ENCODE measurements around the gene FBXW12.

DNA sequence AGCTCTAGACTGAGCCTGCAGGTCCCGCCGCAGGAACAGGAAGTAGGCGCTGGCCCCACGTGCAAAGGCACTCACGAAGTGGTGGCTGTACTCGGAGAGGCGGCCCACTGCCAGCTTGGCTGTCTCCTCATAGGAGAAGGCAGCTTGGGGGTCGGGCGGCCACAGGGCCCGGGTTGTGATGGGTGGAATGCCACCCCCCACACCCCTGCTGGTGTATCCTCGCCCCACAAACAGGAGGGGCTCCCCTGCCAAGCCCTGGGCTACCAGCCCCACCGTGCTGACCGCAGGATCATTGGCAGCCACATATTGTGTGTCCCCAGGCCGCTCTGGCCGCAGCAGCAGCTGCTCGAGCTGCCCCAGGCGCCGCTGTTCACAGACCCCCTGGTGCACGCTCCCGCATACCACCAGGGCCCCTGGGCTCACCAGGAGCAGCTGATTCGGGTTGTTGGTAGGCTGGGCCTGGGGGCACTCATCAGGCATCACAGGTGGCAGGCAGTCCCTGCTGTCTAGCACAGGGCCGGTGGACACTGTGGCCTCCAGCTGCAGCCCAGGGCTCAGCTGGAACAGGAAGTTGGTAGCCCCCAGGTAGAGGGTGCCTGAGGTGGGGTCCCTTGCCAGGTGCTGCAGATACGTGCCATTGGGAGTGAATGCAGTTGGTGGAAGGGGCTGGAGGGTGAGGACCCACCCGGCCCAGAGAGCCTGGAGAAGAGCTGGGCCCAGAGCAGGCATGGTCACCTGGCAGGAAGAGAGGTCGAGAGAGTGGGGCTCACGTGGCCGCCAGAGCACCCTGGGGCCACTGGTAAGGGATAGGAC, 52.1 kb downstream of the FBXW12 start:
- TF ChIP-seq, protein P1, sequence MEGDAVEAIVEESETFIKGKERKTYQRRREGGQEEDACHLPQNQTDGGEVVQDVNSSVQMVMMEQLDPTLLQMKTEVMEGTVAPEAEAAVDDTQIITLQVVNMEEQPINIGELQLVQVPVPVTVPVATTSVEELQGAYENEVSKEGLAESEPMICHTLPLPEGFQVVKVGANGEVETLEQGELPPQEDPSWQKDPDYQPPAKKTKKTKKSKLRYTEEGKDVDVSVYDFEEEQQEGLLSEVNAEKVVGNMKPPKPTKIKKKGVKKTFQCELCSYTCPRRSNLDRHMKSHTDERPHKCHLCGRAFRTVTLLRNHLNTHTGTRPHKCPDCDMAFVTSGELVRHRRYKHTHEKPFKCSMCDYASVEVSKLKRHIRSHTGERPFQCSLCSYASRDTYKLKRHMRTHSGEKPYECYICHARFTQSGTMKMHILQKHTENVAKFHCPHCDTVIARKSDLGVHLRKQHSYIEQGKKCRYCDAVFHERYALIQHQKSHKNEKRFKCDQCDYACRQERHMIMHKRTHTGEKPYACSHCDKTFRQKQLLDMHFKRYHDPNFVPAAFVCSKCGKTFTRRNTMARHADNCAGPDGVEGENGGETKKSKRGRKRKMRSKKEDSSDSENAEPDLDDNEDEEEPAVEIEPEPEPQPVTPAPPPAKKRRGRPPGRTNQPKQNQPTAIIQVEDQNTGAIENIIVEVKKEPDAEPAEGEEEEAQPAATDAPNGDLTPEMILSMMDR (IDR thresholded peaks at IDR 0.05; ENCODE audit: low read depth, low read length): no peak
- no peak for TF ChIP-seq EZH2phosphoT487 (IDR thresholded peaks at IDR 0.05; ENCODE audit: low read depth)

Data from OCI-LY3 (cell line).